GM10266 (cell line): ENCODE measurements around the gene TCP11.

Experiments used
- DNase-seq: peaks from one replicate; pipeline ENCODE4 v3.0.0; 2012; ENCODE audit errors: extremely low spot score
- TF ChIP-seq, protein P1 (sequence below): IDR thresholded peaks from 2 replicates; pipeline ENCODE4 v1.5.1; 2012; ENCODE audit warnings: mild to moderate bottlenecking, low read depth; ENCODE audit not compliant: control insufficient read depth, insufficient read depth; ENCODE audit errors: missing control alignments

TCP11 gene

DNA sequence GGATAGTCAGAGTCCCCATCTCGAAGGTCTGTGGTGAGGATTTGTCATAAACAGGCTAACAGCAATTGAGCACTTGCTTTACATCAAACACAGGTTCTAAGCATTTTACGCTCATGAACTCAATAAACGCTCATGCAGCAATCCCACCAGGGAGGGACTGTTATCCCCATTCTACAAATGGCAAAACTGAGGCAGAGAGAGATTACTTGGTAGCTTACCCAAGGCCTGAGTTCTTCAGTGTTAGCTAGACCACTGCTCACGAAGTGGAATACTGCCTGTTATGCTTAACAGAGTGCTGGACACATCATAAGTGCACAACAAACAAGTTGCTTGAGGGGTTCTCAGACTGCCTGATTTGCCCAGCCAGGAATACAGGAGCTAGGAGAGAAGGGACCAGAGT lies 23.7 kb upstream of the TCP11 start:
- DNase-seq, result no peak
- TF ChIP-seq, protein P1, sequence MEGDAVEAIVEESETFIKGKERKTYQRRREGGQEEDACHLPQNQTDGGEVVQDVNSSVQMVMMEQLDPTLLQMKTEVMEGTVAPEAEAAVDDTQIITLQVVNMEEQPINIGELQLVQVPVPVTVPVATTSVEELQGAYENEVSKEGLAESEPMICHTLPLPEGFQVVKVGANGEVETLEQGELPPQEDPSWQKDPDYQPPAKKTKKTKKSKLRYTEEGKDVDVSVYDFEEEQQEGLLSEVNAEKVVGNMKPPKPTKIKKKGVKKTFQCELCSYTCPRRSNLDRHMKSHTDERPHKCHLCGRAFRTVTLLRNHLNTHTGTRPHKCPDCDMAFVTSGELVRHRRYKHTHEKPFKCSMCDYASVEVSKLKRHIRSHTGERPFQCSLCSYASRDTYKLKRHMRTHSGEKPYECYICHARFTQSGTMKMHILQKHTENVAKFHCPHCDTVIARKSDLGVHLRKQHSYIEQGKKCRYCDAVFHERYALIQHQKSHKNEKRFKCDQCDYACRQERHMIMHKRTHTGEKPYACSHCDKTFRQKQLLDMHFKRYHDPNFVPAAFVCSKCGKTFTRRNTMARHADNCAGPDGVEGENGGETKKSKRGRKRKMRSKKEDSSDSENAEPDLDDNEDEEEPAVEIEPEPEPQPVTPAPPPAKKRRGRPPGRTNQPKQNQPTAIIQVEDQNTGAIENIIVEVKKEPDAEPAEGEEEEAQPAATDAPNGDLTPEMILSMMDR, result no peak

DNA sequence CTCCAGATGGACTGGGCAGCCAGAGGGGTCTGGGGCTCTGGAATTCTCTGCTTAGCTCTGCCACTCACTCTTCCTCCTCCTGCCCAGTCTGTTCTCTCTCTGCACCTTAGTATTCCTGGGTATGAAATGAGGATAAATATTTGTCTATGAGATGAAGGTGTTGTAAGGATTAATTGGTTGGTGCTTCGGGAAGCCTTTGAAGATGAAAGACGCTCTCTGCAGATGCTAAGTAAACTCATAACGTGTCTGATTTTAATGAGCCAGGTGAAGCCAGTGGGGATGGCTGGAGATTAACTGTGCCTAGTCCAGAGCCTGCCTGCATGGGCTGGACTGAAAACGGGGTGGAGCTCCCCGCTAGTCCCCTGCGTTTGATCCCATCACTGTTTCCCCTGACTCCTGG lies 23.1 kb upstream of the TCP11 start:
- TF ChIP-seq, protein P1, result no peak
- no peak for DNase-seq

DNA sequence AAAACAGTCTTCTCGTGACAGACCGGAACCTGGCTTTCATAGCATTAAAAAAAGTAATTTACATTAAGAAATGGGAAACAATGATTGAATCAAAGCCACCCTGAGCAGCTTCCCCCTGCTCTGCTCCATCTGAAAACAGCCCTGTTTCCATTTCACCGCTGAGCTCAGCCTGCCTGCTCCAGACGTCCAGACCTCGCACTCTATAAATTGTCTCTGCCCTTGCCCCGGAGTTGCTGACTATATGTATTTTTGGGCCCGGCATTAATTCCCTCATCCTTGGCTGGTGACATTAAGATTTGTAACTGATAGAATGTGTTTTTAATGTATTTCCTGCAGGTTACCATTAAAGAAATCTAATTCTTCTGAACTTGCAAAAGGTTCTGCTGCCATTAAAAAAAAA lies 22.7 kb upstream of the TCP11 start:
- no peak for DNase-seq

DNA sequence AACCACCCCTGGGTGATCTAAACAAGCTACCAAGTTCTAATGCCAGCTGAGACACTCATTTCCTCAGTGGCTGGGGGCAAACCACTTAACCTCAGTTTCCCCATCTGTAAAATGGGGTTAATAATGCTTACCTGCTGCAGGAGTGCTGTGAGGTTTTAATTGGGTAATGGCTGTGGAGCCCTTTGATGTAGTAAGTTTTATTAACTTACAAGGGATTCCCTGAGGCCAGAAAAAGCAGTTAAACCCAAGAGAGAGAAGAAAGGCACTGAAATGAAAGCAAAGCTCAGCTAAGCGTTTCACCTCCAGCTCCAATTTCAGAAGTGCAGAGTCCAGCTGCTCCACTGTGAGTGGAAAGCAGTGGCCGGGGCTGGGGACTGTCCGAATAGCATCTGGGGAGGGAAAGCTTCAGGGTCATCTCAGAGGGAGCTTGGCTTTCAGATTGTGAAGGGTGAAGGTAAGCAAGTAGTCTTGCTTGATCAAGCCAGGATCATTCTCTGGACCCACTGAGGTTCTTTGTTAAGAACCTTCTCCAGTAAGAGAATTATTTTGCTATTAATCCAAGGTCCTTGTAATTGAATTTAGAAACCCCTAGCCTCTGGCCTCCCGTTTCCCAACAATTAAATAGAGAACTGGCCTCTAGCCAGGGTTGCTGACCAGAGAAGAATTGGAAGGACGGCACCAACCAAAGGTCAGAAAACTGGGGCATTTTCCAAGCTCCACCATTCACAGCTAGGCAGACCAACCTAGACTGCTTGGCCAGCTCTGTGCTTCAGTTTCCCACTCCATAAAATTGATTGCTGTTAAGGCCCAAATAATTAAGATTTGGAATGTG lies 20.9 kb upstream of the TCP11 start:
- no peak for DNase-seq
- TF ChIP-seq, protein P1, result no peak

More for the DNA sequence above, 22.7 kb upstream of the TCP11 start:
- TF ChIP-seq, protein P1, result no peak

DNA sequence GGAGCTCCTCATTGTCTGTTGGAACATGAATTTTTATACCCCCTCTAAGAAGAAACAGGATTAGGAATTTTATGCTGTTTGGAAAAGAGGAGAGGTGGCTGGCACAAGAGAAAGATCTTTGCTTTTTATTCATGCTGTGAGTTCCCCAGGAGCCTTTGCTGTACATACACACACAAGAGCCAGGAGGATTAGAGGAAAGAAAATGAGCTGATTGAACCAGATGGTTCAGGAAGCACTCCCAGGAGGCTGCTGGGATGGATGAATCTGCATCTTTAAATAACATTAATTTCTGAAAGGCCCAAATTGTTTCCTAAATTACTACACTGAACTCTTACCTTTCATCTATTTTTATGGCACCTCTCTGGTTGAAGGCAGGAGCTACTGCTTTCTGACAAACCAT lies 20.1 kb upstream of the TCP11 start:
- DNase-seq, result no peak
- TF ChIP-seq, protein P1, result no peak

DNA sequence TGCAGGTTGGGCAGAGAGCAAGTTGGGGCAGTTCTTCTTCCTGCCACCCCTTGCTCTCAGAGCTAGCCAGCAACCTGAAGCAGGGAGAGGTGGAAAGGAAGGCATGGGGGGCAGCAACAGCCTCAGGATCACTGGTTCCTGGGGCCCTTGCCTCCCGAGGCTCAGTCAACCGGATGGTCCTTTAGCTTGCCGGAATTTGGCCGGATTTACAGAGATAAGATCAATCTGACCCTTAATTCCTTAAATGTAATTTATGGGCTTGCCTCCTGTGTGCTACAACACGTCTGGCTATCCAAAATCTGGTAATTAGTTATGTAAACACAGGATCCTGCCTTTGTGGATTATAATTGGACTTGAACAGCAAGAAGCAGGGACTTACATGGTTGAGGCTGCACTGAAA lies 19.5 kb upstream of the TCP11 start:
- no peak for DNase-seq
- TF ChIP-seq, protein P1, result no peak

DNA sequence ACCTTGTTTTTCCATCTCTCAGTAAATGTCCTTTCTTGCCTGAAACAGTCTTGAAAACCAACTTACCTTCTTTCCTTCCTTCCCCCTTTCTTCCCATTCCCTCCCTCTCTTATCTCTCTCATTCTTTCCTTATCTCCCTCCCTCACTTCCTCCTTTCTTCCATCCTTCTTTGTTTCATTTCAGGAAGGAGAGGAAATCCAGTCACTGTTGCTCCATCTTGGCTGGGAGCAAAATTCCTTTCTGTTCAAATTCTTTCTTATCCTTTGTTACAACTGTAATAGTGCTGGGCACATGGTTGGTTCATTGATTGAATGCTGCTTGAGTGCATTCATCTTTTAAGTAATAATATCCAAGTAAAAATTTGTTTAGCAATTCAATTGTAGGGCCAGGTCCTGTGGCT lies 17.4 kb upstream of the TCP11 start:
- TF ChIP-seq, protein P1, result no peak
- no peak for DNase-seq
